ENCODE measurements around the gene HMCN2. TPM values are rescaled to one million over a fixed set of nuclear protein-coding genes. Genes with fewer than 3 reads are reported as not detected.

The HMCN2 gene
- polyA plus RNA-seq, 3 donors, result 0.83 to 0.89 (median 0.86) TPM

GRCh38 chr9:130341839-130342713 lies 76.5 kb downstream of the HMCN2 start:
- no peak for DNase-seq (ENCODE audit: low read depth in 3 of 3, low spot score in 2 of 3)

GRCh38 chr9:130342714-130343085 lies 77.1 kb downstream of the HMCN2 start:
- DNase-seq (ENCODE audit: low read depth in 3 of 3, low spot score in 2 of 3), result no peak

DNA sequence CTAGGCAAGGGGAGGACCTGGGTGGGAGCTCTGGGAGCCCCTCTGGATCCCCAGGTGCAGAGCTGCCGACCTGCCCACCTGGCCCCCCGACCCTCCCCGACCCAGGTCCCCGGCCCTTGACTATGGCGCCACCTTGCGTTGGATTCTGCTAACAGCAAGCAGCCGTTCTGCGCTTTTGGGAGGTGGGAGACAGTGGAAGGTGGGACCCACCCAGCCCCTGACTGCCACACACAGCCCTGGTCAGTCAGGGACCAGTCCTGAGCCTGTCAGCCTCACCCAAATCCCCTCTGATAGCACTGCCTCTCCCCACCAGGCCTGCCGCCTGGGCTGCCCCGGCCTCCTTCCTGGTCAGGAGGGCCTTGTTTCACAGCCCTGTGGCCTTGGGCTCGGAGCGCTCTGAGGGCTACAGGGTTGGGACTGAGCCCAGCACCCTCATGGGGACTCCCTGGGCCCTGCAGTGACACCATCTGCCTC lies 77.9 kb downstream of the HMCN2 start:
- no peak for DNase-seq (ENCODE audit: low read depth in 3 of 3, low spot score in 2 of 3)

- DNase-seq (ENCODE audit: low read depth in 3 of 3, low spot score in 2 of 3), result no peak
These were observed 78.8 kb downstream of the HMCN2 start for GRCh38 chr9:130344366-130344765.

- no peak for DNase-seq (ENCODE audit: low read depth in 3 of 3, low spot score in 2 of 3)
These were observed 79.7 kb downstream of the HMCN2 start for GRCh38 chr9:130345009-130345896.

GRCh38 chr9:130345897-130346385 lies 80.4 kb downstream of the HMCN2 start:
- no peak for DNase-seq (ENCODE audit: low read depth in 3 of 3, low spot score in 2 of 3)

GRCh38 chr9:130346431-130346830 lies 80.9 kb downstream of the HMCN2 start:
- no peak for DNase-seq (ENCODE audit: low read depth in 3 of 3, low spot score in 2 of 3)

DNA sequence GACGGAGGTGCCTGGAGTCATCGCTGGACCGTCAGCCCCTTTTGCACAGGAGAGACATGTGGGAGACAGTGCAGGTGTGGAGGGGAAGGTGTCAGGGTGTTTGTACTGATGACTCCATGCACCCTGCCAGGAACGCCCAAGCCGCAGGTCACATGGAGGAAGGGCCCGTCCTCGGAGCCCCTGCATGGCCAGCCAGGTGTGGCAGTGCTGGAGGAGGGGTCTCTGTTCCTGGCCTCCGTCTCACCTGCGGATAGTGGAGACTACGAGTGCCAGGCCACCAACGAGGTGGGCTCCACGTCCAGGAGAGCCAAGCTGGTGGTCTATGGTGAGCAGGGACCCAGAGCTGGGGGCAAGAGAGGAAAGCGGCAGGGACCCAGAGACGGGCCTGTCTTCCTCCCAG lies 81.5 kb downstream of the HMCN2 start:
- DNase-seq (ENCODE audit: low read depth in 3 of 3, low spot score in 2 of 3), result no peak

DNA sequence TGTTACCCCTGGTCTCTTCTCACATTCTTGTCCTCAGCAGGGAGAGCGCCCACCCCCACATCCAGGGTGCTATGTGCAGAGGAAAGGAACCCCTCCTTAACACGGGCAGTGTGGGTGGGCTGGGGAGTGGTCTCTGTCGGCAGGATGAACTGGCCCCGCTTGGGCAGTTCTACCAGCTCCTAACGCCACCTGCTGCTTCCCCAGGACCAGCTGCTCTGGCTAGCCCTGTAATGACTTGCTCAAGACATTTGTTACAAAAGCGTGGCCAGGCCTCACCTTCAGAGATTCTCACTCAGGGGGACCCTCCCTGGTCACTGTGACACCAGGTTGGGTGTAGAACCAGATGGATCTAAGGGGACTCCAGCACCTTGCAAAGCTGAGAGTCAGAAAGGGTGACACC lies 82.4 kb downstream of the HMCN2 start:
- no peak for DNase-seq (ENCODE audit: low read depth in 3 of 3, low spot score in 2 of 3)

DNA sequence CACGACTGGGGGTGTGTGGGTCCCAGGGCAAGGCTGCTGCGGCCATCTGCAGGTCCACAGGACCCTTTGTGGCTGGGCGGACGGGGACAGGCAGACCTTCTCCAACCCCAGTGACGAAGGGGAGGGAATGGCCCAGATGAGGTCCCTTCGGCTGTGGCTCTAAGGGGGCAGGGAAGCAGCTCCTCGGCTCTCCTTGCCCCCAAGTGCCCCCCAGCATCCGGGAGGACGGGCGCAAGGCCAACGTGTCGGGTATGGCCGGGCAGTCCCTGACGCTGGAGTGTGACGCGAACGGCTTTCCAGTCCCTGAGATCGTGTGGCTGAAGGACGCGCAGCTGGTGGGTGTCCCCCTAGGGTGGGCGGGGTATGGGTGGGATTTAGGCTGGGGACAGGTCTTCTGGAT lies 82.8 kb downstream of the HMCN2 start:
- no peak for DNase-seq (ENCODE audit: low read depth in 3 of 3, low spot score in 2 of 3)

DNA sequence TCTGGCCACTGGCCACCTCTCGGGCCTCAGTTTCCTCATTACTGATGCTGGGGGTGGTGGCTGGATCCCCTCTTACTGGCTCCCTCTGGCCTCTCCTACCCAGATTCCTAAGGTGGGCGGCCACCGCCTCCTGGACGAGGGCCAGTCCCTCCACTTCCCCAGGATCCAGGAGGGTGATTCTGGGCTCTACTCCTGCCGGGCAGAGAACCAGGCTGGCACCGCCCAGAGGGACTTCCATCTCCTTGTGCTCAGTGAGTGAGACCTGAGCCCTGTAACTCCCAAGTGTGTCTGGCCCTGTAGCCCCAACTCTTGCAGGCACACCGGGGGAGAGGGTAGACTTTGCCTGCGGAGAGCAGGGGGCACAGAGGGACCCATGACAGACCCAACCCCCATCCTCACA lies 83.3 kb downstream of the HMCN2 start:
- no peak for DNase-seq (ENCODE audit: low read depth in 3 of 3, low spot score in 2 of 3)

GRCh38 chr9:130349398-130349797 lies 83.8 kb downstream of the HMCN2 start:
- DNase-seq (ENCODE audit: low read depth in 3 of 3, low spot score in 2 of 3), result no peak

GRCh38 chr9:130351343-130351742 lies 85.8 kb downstream of the HMCN2 start:
- DNase-seq (ENCODE audit: low read depth in 3 of 3, low spot score in 2 of 3), result no peak

DNA sequence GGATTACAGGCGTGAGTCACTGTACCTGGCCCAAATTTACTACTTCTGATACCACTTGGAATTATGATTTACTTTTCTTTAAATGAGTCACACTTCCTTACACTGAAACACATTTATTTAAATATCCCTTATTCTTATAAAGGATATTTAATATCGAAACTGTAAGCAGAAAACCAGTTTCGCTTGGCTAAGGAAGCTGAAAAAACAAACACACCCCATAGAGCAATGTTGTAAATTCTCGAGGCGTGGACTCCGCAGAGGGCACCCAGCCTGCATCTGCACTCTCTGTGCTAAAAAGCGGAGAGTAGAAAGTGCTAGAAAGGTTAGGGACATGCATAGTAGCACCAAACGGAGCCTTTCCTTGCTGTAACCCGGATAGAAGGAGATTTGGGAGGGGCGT lies 86.5 kb downstream of the HMCN2 start:
- DNase-seq (ENCODE audit: low read depth in 3 of 3, low spot score in 2 of 3), result no peak

DNA sequence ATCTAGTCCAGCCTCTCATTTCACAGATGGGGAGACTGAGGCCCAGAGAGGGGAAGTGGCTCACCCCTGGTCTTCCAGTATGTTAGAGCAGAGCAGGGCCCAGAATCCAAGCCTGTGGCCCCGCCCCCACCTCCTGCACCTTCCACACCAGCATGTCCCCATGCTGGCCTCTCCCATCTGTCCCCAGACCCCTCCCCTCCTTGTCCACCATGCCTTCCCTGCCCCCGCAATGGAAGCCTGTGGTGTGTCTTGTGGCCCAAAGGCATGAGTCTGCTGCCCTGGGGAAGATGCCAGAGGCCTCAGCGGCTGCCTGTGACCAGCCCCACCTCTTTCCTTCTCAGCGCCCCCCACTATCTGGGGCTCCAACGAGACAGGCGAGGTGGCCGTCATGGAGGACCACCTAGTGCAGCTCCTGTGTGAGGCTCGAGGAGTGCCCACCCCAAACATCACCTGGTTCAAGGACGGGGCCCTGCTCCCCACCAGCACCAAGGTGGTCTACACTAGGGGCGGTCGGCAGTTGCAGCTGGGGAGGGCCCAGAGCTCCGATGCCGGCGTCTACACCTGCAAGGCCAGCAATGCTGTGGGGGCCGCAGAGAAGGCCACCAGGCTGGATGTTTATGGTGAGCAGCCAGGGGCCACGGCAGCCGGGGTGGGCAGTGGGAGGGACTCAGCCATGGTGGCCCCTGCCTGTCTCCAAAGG lies 87.2 kb downstream of the HMCN2 start:
- no peak for DNase-seq (ENCODE audit: low read depth in 3 of 3, low spot score in 2 of 3)

DNA sequence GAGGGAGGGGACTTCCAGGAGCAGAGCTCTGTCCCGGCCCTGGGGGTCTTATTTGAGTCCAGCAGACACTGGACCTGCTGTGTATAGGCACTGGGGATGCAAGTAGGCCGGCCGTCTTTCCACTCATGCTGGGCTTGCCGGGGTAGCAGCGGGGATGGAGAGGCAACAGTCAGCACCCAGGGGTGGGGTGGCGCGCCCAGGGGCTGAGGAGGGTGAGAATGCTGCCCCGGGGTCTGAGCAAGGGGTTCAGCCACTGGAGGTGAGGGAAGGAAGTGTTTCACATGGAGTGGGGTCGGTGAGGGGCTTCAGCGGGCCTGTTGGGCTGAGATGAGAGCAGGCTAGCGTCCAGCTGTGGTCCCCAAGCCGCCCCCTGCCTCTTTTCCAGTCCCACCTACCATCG lies 88.8 kb downstream of the HMCN2 start:
- no peak for DNase-seq (ENCODE audit: low read depth in 3 of 3, low spot score in 2 of 3)

- no peak for DNase-seq (ENCODE audit: low read depth in 3 of 3, low spot score in 2 of 3)
These were observed 89.2 kb downstream of the HMCN2 start for GRCh38 chr9:130354806-130355205.

GRCh38 chr9:130356033-130356432 lies 90.5 kb downstream of the HMCN2 start:
- no peak for DNase-seq (ENCODE audit: low read depth in 3 of 3, low spot score in 2 of 3)

GRCh38 chr9:130356877-130357584 lies 91.5 kb downstream of the HMCN2 start:
- no peak for DNase-seq (ENCODE audit: low read depth in 3 of 3, low spot score in 2 of 3)

GRCh38 chr9:130358928-130359327 lies 93.4 kb downstream of the HMCN2 start:
- no peak for DNase-seq (ENCODE audit: low read depth in 3 of 3, low spot score in 2 of 3)

Measured in right renal cortex interstitium (tissue), 3 donors.